GM19193 (cell line): ENCODE measurements around the gene WDR93.

Experiments used
- POLR2A ChIP-seq: IDR thresholded peaks from 4 replicates; pipeline ENCODE4 v1.6.1; 2011; ENCODE audit not compliant: insufficient read depth, insufficient read length; ENCODE audit errors: extremely low read depth

WDR93 gene

DNA sequence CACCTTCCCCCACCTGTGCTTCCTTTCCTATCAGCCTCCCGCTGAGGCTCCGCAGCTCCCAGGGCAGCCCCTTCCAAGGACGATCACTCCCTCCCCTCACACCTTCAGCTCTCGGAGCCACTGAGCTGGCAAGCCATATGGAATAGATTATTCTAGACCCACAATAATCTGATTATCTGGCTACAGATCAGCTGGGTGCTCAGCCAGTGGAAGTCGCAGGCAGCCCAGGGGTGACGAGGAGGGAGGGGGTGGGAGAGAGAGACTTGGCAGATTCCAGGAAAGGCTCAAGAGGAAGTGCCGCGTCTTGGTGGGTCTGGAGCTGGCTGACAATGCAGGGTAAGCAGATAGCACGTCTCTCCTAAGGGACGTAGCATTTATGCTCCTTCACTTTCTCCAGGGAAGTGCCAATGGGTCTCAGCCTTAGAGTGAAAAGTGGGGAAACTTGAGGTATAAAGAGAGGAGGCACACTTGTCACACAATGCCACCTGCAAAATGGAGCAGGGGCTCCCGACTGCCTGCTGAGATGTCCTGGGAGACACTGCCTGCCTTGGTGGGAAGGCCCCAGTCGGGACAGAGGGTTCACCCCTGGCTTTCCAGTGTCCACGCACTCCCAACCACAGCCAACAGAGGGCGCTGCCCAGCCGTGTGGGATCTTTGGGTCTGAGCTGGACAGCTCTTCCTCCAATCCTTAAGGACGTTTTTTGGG, 69.8 kb downstream of the WDR93 start:
- no peak for TF ChIP-seq POLR2A

DNA sequence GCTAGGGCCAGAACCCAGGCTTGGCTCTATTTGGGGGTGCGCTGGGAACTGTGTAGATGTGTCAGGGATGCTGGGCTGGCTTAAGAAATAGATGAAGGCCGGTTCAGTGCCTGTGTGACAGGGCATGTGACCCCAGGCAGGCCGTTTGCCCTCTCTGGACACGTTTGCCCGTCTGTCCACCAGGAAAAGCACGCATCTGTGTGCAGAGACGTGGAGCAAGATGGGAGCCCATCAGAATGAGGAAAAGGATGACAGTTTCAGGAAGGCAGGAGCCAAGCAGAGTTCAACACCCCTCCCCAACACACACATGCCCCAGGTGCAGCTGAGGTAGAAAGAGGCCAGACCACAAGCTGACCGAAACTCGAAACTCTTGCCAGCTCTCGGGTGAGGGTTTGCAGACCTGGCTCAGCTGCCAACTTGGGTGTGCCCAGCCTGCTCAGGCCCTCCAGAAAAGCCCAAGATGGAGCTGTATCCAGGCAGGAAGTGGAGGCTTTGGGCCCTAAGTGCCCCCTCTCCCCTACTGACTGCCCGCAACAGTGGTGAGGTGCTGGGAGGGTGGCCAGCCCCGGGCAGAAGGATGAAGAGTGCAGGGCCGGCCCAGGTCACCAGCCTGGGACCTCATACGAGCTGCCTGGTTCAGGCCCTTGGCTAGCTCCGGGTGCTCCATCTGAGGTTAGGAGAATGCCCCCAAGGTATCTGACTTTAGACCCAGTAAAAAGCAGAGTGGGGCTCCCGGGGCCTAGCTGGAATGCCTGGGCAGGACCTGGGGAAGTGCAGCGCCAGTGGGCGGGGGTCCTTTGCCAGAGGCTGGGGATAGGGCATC, 70.6 kb downstream of the WDR93 start:
- no peak for TF ChIP-seq POLR2A

DNA sequence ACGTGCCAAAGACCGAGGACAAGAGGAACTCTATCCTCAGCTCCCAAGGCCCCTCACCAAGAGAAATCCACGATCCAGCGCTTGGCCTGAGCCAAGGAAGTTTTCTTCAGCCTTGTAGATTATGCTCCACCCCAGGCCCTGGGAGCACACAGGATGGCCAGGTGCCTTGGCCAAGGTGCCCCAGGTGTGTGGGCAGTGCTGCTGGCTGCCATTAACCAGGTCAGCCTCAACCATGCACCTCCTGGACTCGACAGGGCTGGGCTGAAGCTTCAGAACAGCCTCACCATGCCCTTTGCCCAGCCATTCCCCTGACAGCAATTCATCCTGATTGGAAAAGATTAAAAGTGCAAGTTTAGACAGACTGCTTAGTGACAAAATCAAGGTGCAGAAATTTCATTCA, 71.3 kb downstream of the WDR93 start:
- TF ChIP-seq POLR2A: no peak

DNA sequence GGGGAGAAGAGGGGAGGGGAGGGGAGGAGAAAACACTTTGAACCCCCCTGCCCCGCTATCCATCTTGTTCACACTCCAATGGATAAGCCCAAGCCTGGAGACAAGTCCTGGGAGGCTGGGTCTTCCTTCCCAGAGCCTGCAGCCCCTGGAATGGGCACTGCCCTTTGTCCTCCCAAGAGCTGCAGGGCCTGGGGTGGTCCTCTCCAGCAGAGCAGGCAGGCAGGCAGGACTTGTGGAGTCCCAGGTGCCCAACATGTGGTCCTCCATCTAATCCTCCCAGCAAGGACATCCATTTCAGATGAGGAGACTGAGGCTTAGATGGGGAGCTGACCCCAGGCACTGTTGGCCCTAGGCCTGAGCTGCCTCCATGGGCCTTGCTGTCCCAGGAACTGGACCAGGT, 75.1 kb downstream of the WDR93 start:
- no peak for TF ChIP-seq POLR2A

DNA sequence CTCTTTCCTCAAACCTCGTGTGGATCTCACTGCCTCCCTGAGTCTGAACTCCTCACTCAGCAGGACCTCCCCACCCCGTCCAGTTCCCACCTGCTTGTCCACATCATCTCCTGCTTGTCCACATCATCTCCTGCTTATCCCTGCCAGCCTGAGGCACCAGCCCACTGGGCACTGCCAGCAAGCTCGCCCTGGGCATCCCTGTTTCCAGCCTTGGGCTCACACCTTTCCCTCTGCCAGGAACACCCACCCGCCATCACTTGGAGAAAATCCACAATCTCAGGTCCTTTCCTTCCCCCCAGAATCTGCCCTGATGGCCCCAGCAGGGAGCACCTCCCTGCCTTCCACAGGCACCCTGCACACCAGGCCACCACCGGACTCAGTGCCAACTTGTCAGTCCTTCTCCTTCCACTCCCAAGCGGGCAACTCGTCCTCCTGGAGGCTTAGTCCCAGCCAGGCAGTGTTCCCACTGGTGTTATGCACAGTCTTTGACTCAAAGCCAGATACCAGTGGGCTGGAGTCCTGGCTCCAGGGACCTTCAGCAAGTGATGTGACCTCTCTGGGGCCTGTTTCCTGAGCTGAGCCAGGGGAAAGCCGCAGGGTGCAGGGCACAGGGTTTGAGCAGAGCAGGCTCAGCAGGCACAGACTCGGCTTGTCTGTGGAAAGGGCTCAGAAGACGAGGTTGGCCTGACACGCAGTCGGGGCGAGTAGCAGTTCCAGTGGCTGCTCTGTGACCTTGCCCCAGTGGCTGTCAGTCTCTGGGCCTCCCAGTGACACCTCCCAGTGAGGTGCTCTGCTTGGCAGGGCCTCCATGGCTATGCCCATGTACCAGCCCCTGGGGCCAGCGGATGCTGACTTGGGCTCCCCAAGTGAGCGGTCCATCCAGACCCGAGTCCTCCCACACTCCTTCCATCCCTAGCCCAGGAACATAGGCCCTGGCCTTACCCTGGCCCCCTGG, 76.0 kb downstream of the WDR93 start:
- TF ChIP-seq POLR2A: no peak

DNA sequence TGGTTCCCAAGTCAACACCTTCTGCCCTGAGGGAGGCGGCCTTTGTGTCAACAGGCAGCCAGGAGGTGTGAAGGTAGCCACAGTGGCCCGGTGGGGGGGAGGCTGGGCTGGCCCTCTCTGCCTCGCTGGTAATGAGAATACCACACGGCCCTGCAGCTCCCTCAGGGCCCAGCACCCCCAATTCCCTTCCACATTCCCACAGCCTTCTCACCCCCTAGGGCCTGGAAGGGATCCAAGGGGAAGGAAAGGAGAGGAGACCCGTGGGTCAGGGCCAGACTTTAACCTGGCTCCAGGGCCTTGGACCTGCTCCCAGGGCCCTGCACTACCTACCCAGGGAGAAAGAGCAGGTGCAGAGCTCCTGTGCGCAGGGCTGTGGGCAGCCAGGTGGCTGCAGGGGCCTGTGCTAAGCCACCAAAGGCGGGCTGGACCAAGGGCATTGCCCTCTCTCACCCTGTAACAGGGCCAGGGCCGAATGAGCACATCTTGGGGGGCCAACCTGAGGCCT, 76.9 kb downstream of the WDR93 start:
- TF ChIP-seq POLR2A: no peak

DNA sequence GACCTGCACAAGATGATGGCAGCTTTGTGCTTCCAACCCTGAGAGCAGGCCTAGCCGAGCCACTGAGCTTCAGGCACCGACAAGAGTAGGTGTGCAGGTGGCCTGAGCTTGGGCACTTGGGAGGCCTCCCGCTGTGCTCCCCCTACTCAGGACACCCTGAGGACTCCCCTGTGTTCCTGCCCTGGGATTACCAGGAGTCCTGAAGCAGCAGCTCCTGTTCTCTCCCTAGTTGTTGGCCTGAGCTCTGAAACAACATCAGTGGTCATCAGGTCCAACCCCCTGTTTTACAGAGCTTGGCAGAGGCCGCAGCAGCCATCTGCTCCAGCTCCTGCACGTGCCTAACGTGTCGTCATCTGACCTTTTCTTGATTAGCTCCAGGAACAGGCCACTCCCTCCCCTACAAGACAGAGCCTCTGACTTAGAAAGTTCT, 77.5 kb downstream of the WDR93 start:
- TF ChIP-seq POLR2A: no peak

DNA sequence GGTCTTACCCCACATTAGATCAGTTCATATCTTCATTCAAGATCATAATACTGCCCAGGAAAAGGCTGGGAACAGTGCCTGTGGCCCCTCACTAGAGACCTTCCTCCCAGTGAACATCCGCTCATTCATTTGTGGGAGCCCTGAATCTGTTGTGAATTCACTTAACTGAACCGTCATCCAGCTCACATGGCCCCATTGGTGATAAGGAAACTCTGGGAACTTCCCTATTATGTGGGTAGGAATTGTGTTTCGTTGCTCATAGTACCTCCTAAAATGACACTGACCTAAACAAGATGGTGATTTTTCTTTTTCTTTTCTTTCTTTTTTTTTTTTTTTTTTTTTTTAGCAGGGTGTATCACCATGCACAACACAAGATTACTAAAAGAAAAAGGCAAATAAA, 78.8 kb downstream of the WDR93 start:
- no peak for TF ChIP-seq POLR2A

DNA sequence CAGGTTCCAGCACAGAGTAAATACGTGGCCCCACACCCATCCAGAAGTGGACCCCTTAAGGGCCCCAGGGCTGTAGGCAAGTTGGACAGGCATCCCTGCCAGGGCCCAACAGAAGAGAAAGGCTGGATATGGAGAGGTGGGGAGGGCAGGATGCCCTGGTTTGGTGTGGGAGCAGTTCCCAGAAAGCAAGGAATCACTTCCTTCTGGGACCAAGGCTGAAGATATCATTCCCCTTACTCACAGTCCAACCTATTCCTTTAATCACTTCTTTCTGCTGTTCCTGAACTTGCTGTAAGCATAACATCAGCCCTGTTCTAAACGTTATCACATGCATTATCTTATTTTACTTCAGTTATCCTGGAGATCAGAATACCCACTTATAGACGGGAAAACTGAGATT, 79.4 kb downstream of the WDR93 start:
- TF ChIP-seq POLR2A: no peak

DNA sequence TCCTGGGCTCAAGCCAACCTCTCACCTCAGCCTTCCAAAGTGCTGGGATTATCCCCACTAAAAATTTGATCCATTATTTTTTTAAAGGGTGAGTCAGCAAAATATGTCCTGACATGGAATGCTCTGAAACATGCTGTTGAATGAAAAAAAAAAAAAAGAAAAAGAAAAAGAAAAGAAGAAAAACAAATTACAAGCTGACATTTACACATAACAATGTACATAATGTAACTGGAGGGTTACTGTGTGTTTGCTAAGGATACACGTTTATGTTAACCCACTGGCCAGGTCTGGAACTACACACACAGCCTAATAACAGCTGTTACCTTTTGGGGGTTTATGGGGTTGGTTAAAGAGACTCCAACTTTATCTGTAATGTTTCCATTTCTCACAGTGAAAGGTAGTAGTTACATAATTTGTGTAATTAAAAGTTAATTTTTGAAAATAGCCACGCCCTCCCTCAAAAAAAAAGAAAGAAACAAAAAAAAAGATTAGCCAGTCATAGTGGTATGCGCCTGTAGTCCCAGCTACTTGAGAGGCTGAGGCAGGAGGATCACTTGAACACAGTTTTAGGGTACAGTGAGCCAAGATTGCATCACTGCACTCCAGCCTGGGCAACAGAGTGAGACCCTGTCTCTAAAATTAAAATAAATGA, 82.4 kb downstream of the WDR93 start:
- no peak for TF ChIP-seq POLR2A

DNA sequence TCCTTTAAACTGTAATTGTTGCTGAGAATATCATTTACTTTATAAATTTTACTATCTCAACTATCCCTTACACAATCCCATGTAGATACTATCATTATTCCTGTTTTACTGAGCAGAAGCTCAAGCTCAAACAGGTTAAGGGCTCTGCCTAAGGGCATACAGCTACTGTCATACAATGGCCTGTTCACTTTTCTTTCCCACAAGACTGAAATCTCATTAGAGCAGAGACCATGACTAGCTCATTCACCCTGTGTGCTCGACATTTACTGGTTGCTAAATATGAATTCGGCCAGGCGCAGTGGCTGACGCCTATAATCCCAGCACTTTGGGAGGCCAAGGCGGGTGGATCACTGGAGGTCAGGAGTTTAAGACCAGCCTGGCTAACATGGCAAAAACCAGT, 83.9 kb downstream of the WDR93 start:
- TF ChIP-seq POLR2A: no peak

DNA sequence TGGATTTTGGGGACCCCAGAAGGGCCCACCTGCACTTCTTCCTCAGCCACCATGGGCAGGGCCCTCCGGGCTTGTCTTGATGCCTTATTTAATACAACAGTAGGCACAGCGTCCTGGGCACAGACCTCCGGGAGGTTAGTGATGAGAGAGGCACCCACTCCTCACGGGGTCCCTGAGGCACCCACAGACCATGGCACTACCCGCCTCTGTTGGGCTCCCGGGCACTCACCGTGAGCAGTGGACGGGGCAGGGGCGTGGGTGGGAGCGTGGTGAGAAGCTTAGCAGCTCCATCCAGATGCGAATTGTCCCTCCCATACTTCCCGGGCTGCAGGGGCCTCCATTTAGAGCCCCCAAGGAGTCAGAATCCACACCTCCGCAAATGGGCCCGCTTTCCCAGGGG, 85.2 kb downstream of the WDR93 start:
- no peak for TF ChIP-seq POLR2A

DNA sequence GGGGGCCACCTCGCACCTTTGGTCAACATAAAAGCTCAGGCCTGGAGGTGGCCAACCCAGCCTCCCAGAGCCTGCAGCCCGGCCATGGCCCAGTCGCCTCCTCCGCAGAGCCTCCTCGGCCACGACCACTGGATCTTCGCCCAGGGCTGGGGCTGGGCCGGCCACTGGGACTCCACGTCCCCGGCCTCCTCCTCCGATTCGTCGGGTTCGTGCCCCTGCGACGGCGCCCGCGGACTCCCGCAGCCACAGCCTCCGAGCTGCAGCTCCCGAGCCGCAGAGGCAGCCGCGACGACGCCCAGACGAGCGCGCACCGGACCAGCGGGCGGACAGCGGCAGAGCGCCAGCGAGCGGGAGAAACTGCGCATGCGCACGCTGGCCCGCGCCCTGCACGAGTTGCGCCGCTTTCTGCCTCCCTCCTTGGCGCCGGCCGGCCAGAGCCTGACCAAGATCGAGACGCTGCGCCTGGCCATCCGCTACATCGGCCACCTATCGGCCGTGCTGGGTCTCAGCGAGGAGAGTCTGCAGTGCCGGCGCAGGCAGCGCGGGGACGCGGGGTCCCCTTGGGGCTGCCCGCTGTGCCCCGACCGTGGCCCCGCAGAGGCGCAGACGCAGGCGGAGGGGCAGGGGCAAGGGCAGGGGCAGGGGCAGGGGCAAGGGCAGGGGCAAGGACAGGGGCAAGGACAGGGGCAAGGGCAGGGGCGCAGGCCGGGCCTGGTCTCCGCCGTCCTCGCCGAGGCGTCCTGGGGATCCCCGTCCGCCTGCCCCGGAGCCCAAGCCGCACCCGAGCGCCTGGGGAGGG, 85.9 kb downstream of the WDR93 start, which contains the start of gene MESP2:
Gene MESP2 (plus strand): TSS at position 59 of the 799 bp plus-strand sequence. CDS start 26 bp downstream, at position 85.
- TF ChIP-seq POLR2A: no peak
